Activated naive CD4-positive, alpha-beta T cell treated with anti-CD3 and anti-CD28 coated beads, Interleukin-2, amount 50 U/mL, for 72 hours (primary cell): ENCODE data around the gene TEAD2. TPM values are rescaled to one million over a fixed set of nuclear protein-coding genes. Genes with fewer than 3 reads are reported as not detected.

Experiments
- ATAC-seq, 2 donors: fragments of 150-1000 bp; cut with Tn5 transposase; 2 replicates each; pipeline ENCODE4 v1.10.0; 2021; ENCODE audit warnings: mild to moderate bottlenecking in 2 of 2, moderate library complexity in 2 of 2
- DNase-seq, 2 donors: peaks; one replicate each; pipeline ENCODE4 v3.0.0; 2021 to 2022; ENCODE audit warnings: low spot score in 2 of 2
- H3K27ac Mint-ChIP-seq, 2 donors: one replicate each; pipeline ENCODE4 v1.8.0; 2022; ENCODE audit warnings: mild to moderate bottlenecking in 2 of 2, mixed read lengths in 2 of 2
- H3K36me3 Mint-ChIP-seq, 2 donors: one replicate each; pipeline ENCODE4 v1.8.0; 2022; ENCODE audit warnings: mixed read lengths in 2 of 2
- H3K9me3 Mint-ChIP-seq, 2 donors: one replicate each; pipeline ENCODE4 v1.8.0; 2022; ENCODE audit warnings: mixed read lengths in 2 of 2
- total RNA-seq, 2 donors: library from RNA; stranded (reverse); gene quantifications; one replicate each; pipeline ENCODE4 v1.2.3, GENCODE V29; 2022

TEAD2 gene
- total RNA-seq, 2 donors from 2014 or later: 0.32 TPM; not detected in 1

DNA sequence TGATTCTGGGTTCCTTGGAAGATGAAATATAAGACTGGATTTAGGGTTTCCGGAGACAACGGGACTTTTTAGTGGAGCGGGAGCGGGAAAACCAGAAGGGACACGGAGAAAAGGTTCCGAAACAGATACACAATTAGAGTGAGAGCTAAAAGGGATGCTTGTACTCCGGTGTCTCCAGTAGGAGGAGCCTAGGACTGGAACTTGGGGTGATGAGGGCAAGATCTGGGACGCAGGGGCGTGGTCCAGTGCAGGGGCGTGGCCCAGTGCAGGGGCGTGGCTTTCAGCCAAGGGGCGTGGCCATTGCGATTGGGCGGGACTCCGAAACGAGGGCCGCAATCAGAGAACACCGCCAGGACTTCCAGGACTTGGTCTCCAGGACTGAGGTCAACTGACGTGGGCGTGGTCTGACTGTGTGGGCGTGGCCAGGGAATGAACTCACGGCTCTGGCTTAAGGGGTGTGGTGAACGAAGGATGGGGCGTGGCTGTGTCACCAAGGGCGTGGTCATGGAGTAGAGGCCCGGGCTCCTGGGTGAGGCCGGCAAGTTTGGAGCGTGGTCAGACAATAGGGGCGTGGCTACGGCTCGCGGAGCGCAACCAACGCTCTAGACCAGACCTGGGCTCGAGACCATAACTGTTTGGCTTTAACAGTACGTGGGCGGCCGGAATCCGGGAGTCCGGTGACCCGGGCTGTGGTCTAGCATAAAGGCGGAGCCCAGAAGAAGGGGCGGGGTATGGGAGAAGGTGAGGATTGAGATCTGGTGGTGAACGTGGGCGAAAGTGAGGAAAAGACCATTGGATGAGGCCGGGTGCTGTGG lies 1.3 kb upstream of the TEAD2 start, which contains the start of gene DKKL1:
Gene DKKL1 (plus strand): TSS at position 610 of the 815 bp plus-strand sequence. CDS start 122 bp downstream, at position 732.
- H3K36me3 Mint-ChIP-seq: no peaks in the 10 kb centered on the region

DNA sequence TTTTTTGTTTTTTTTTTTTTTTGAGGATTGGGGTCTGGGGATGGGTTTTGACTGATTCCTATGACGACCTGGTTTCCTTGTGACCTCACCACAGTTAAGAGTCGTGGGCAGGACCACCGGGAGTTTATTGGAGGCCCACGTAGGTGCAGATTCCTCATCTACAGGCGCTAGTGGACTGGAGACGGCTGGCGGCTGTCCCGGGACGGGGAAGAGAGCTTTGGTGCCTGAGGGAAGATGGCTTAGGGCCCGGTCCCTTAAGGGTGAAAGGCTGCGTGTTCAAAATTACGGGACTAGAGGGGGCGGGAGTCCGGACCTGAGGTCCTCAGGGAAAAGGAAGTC lies 682 bp upstream of the TEAD2 start:
- H3K36me3 Mint-ChIP-seq: no peaks in the 10 kb centered on the region
- H3K9me3 Mint-ChIP-seq: no peaks in the 10 kb centered on the region
- ATAC-seq (peak in 1 of 2 donors; percentile 14), DNase-seq (no peak)
- no peak overlapping the region for H3K27ac Mint-ChIP-seq

More for the DNA sequence above, 1.3 kb upstream of the TEAD2 start, which contains the start of gene DKKL1:
- ATAC-seq (peak; percentile 89), DNase-seq (peak; percentile 84 to 88)
- no peaks in the 10 kb centered on the region for H3K9me3 Mint-ChIP-seq
- no peak within 1 kb of the TSS for H3K27ac Mint-ChIP-seq

DNA sequence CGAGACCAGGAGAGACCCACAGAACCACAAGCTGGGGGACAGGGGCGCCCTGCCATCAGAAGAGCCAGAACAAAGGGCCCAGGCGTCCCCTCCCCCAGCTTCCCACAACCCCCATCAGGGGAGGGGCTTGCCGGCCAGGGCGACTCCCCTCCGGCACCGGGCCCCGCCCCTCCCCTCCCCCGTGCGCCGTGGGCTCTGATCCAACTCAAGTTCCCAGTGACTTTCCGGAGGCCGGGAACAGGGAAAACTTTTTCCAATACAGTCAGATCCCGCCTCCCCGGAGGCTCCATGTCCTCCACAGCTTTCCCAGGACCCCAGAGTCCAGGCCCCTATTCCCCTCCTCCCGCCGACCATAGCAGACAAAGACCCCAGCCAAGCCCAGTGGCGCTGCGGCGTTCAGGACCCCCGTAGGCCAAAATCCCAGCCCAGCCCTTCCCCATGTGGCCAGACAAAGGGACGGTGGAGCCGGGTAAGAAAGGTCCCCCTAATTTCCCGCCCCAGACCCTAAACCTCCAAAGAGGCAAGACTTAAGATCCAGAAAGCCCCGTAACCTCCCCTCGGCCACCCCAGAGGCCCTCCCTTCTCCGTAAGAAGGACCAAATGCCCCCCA lies 673 bp downstream of the TEAD2 start:
- no peaks in the 10 kb centered on the region for H3K9me3 Mint-ChIP-seq
- H3K27ac Mint-ChIP-seq: no peak overlapping the region
- no peak for ATAC-seq
- no peak for DNase-seq
- H3K36me3 Mint-ChIP-seq: no peaks in the 10 kb centered on the region

DNA sequence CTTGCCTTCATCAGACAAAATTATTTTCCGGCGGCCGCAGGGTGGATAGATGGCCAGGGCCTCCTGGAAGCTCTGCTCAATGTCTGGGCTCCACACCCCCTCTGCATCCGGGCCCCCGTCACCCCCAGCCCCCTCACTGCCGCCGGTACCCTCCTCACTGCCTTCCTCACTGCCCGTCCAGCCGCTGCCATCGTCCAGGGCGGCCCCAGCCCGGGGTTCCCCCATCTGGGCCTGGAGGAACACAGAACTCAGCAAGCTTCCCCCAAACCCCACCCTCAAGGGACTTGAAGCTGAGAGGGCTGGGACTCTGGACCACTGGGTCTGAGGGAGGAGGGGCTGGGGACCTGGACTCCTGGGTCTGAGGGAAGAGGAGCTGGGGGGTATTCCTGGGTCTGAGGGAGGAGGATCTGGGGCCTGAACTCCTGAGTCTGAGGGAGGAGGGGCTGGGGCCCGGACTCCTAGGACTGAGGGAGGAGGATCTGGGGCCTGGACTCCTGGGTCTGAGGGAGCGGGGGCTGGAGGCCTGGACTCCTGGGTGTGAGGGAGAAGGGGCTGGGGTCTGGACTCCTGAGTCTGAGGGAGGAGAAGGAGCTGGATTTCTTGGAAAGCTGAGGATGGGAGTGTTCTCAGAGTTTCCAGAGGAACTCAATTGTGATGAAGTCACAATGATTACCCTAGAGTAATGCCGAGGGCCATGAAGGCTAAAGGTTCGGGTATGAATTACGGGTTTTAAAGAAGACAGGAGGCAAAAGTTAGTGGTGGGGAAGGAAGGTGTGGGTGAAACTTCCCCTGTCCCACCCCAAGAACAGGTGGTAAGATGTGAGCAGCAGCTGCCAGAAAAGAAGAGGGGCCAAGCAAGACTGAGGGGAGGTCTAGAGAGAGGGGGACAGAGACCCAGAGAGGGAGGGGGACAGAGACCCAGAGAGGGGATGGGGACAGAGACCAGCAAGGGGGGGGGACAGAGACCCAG lies 2.1 kb downstream of the TEAD2 start:
- H3K36me3 Mint-ChIP-seq: no peaks in the 10 kb centered on the region
- ATAC-seq: no peak
- no peak overlapping the region for H3K27ac Mint-ChIP-seq
- DNase-seq: no peak
- H3K9me3 Mint-ChIP-seq: no peaks in the 10 kb centered on the region

DNA sequence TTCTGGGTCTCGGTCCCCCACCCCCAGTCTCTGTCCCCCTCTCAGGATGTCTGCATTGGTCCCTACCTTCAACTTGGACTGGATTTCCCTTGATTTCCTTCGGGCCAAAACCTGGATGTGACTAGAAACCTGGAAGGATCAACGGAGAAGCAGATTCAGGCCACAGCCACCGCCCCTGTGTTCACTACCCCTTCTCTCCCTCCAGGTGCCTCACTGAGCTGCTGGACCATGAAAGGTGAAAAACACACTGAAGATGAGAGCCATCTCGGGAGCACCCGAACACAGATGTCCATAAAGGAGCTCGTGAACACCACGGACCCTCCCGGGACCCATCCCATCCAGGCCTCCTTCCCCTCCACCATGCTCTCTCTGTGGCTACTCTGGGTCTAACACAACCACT lies 5.0 kb downstream of the TEAD2 start:
- no peak overlapping the region for H3K27ac Mint-ChIP-seq
- DNase-seq: no peak
- no peak for ATAC-seq
- H3K36me3 Mint-ChIP-seq: no peaks in the 10 kb centered on the region
- H3K9me3 Mint-ChIP-seq: no peaks in the 10 kb centered on the region

DNA sequence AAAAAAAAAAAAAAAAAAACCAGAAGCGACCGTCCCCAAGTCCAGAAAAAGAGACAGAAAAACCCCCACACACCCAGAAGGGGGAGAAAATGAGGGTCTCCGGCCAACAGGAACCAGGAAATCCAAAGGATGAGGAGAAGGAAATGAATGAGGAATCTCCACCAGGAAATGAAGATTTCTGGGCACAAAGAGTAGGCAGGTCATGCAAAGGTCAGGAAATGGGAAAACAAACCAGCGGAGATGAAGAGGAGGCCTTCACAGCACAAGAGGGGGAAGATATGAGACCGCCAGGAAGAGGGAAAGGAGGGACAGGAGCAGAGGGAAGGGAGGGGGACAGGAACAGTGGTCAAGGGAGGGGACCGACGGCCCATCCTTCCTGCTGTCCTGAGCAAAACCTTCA lies 5.8 kb downstream of the TEAD2 start:
- H3K27ac Mint-ChIP-seq: peak overlapping the region in 1 of 2 donors; percentile 75
- H3K9me3 Mint-ChIP-seq: no peaks in the 10 kb centered on the region
- ATAC-seq: no peak
- no peaks in the 10 kb centered on the region for H3K36me3 Mint-ChIP-seq
- no peak for DNase-seq

DNA sequence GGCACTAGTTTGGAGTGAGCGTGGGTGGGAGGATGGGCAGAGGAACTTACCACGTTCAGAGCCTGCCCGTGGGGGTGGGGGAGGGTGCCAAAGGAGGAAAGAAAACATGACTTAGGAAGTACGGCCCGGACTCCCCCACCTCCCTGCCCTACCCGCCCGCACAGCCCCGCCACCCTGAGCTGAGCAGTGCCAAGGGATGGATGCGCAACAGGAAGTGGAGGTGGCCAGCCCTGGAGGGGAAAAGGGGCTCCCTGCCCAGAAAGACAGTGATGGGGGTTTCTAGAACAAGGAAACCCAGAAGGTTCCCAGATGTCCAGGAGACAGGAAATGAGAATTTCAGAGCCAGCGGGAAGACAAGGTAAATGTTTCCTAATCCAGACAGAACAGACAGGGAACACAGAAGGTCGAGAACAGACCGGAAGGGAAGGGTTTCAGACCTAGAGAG lies 6.3 kb downstream of the TEAD2 start:
- ATAC-seq (no peak), DNase-seq (no peak)
- H3K36me3 Mint-ChIP-seq: no peaks in the 10 kb centered on the region

DNA sequence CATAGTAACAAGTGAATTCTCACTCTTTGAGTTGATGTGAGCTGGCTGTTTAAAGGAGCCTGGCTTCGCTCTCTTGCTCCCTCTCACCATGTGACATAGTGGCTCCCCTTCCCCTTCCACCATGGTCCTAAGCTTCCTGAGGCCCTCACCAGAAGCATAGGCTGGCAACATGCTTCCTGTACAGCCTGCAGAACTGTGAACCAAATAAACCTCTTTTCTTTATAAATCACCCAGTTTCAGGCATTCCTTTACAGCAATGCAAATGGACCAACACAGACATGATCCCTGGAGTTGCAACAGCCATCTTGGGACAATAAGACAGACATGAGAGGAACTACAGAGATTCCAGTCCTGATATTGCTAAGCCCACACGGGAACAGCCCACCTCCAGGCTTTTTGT lies 12.6 kb downstream of the TEAD2 start:
- DNase-seq (no peak), ATAC-seq (no peak)
- Mint-ChIP-seq H3K27ac (no peak overlapping the region), H3K9me3 (no peaks in the 10 kb centered on the region), H3K36me3 (no peaks in the 10 kb centered on the region)

More for the DNA sequence above, 6.3 kb downstream of the TEAD2 start:
- Mint-ChIP-seq H3K9me3 (no peaks in the 10 kb centered on the region), H3K27ac (peak overlapping the region in 1 of 2 donors; percentile 75)

DNA sequence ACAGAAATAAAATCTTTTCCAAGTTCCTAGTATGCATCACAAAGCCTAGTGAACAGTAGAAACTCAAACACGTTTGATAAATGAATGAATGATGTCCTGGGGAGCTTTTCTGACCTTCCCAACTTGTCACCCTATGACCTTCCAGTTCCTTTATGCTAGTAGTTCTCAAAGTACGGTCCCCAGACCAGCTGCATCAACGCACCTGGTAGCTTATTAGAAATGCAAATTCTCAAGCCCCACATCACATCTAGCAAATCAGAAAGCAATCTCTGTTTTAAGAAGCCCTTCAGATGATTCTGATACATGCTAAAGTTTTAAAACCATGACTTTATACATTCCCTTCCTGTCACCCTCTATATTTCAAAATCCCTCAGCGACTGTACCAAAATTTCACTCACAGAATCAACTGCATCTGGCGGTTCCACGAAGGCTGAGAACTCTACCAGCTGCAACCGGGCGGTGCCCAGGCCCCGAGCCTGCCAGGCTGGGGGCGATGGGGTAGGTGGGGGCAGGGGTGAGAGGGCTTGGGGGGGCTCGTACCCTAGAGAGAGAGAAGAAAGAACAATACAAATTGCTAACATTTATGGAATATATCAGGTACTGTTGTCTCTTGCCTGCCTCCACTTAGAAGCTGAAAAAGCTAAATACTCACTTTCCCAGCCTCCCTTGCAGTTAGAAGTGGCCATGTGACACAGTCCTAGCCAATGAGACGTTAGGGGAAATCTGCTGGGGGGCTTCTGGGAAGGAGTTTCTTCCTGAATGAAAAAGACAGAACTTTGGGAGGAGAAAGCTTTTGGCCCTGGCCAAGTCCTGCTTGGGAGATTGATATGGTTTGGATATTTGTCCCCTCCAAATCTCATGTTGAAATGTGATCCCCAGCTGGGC lies 13.7 kb downstream of the TEAD2 start:
- Mint-ChIP-seq H3K36me3 (no peaks in the 10 kb centered on the region), H3K9me3 (no peaks in the 10 kb centered on the region), H3K27ac (no peak overlapping the region)
- ATAC-seq (no peak), DNase-seq (no peak)

DNA sequence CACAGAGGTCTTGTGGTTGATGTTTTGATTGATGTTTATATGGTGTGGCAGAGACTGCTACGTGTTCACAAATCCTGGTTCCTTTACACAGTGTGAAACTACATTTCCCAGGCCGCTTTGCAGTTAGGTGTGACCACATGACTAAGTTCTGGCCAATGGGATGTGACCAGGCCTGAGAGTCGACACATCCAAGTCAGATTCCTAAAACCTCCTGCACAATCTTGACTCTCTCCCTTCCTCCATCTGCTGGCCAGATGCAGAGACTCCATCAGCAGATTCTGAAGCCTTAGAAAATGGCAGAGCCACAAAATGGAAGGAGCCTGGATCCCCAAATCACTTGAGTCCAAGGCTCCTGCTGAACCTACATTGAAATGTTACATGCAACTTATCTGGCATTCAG lies 14.4 kb downstream of the TEAD2 start:
- Mint-ChIP-seq H3K36me3 (no peaks in the 10 kb centered on the region), H3K9me3 (no peaks in the 10 kb centered on the region), H3K27ac (no peak overlapping the region)
- DNase-seq (no peak), ATAC-seq (peak in 1 of 2 donors; percentile 68)

DNA sequence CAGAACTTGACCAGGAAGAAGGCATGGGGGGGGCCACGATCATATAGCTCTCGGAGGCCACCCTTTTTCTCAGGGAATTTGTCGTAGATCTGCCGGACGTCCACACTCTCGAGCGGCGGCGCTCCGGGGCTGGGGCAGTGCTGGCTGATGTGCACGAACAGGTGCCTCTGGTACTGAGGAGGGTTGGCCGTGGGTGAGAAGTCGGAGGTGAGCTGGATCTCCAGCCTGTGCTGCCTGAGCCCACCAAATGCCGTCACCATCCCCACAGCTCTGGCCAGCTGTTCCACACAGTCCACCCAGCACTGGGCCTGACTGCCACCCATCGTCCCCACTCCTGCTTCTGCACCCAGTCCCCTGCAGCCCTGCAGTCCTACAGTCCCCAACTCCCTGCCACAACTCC lies 15.0 kb downstream of the TEAD2 start:
- Mint-ChIP-seq H3K27ac (no peak overlapping the region), H3K9me3 (no peaks in the 10 kb centered on the region), H3K36me3 (no peaks in the 10 kb centered on the region)
- DNase-seq (no peak), ATAC-seq (no peak)

DNA sequence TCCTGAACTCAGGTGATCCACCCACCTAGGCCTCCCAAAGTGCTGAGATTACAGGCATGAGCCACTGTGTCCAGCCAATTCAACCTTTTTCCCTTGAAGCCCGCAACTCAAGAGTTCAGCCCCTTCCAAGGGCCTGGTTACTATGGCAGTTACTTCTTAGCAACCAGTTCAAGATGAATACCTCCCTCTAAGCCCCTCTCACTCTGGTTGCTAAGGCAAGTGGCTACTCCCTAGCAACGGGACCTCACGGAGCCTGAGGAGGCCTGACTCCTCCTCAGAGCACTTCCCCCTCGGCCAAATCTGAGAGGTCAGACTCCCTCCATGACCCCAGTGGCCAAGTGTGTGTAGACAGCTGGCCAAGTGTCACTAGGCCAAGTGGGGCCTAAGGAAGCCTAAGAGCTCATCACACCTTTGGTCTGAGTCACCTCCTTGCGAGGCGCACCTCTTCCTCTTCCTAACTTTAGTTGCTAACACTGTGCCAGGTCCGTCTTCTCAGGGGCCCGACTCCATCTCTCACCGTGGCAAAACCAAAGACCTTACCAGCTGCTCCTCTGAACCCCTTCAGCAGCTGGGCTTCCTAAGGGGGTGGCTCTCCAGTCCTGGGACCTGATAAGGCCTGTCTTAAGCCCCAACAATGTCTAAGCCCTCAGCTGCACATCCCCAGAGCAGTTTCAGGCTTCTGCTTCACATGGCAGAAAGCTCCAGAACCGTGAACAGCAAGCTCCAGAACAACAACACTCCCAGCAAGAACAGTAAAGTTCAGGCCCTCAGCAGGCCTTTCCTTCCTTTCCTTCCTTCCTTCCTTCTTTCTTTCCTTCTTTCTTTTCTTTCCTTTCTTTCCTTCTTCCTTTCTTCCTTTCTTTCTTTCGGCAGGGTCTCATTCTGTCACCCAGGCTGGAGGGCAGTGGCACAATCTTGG lies 17.5 kb downstream of the TEAD2 start:
- Mint-ChIP-seq H3K27ac (peak overlapping the region; percentile 7 to 66), H3K36me3 (no peaks in the 10 kb centered on the region), H3K9me3 (no peaks in the 10 kb centered on the region)
- no peak for ATAC-seq
- DNase-seq: peak in 1 of 2 donors; percentile 26

DNA sequence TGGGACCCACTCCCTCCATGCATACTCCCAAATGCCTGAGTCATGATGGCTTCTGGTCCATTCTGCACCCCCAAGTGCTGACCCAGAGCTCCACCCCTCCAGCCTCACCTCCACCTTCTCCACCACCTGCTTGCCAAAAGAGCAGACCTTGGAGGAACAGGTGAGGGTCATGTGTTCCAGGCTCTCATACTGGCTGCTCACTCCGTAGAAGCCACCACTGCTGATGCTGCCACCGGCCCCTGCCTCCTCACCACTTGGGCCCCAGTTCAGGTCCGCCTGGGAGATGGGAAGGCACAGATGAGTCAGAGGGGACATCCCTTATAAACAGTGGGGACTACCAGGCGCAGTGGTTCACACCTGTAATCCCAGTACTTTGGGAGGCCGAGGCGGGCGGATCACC lies 19.1 kb downstream of the TEAD2 start:
- peak in 1 of 2 donors; percentile 54 for ATAC-seq
- Mint-ChIP-seq H3K27ac (peak overlapping the region in 1 of 2 donors; percentile 42), H3K9me3 (no peaks in the 10 kb centered on the region), H3K36me3 (peaks cover 0 to 9% of the 10 kb centered on the region in 2 donors)
- peak in 1 of 2 donors; percentile 20 for DNase-seq

DNA sequence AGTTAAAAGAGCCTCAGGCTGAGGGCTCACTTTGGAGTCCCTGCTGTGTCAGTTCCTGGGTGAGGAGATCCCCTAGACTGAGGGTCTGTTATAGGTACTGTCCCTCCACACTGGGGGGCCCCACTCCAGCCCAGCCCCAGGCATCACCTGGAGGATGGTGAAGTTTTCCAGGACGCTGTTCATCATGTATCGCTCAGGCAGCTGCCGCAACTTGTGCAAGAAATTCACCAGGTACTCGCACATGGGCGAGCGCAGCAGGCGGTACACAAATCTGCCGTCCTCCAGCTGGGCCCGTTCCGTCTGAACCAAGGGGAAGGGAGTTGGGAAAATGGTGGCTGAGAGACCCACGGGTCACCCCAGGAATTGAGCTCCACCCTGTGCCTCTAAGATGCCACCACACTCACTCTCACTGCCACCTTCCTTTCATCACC lies 19.9 kb downstream of the TEAD2 start:
- Mint-ChIP-seq H3K9me3 (no peaks in the 10 kb centered on the region), H3K27ac (peak overlapping the region; percentile 23 to 42), H3K36me3 (peaks cover 0 to 17% of the 10 kb centered on the region in 2 donors)
- no peak for ATAC-seq
- peak in 1 of 2 donors; percentile 34 for DNase-seq
